GM21786 (cell line): ENCODE measurements around the gene RAD54L.
"Not testable (repeated sequence)": the region's sequence is repeated elsewhere in the genome, so short reads cannot be mapped to it uniquely, and the experiment has no call there.

Source experiments
- ATAC-seq: cut with Tn5 transposase; IDR thresholded peaks from one replicate; pipeline ENCODE4 v1.9.1; 2021; ENCODE audit not compliant: unreplicated experiment

RAD54L gene

DNA sequence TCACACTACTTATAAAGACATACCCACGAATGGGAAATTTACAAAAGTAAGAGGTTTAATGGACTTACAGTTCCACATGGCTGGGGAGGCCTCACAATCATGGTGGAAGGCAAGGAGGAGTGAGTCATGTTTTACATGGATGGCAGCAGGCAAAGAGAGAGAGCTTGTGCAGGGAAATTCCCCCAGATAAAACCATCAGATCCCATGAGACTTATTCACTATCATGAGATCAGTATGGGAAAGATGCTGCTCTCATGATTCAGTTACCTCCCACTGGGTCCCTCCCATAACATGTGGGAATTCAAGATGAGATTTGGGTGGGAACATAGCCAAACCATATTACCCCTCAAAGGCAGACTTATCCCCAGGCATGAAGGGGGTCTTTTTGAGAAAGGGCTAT, 8.7 kb upstream of the RAD54L start:
- not testable (repeated sequence) for ATAC-seq

DNA sequence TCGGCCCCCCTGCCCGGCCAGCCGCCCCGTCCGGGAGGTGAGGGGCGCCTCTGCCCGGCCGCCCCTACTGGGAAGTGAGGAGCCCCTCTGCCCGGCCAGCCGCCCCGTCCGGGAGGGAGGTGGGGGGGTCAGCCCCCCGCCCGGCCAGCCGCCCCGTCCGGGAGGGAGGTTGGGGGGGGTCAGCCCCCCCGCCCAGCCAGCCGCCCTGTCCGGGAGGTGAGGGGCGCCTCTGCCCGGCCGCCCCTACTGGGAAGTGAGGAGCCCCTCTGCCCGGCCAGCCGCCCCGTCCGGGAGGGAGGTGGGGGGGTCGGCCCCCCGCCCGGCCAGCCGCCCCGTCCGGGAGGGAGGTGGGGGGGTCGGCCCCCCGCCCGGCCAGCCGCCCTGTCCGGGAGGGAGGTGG, 5.8 kb upstream of the RAD54L start:
- ATAC-seq: not testable (repeated sequence)

DNA sequence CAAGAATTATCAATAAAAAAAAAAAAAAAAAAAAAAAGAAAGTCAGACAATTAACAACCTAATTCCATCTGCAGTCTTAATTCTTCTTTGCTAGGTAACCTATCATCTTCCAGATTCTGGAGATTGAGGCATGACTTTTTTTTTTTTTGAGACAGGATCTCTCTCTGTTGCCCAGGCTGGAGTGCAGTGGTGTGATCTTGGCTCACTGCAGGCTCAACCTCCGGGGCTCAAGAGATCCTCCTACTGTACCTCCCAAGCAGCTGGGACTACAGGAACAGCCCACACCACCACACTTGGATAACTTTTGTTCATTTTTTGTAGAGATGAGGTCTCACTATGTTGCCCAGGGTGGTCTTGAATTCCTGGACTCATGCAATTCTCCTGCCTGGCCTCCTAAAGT, 4.6 kb upstream of the RAD54L start:
- no peak for ATAC-seq

DNA sequence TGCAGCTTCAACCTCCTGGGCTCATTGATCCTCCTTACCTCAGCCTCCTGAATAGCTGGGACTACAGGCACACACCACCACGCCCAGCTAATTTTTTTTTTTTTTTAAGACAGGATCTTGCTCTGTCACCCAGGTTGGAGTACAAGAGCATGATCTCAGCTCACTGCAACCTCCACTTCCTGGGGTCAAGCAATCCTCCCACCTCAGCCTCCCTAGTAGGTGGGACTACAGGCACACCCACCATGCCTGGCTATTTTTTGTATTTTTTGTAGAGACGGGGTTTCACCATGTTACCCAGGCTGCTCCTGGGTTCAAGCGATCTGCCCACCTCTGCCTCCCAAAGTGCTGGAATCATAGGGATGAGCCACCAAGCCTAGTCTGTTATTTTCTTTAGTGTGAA, 3.7 kb upstream of the RAD54L start:
- not testable (repeated sequence) for ATAC-seq

DNA sequence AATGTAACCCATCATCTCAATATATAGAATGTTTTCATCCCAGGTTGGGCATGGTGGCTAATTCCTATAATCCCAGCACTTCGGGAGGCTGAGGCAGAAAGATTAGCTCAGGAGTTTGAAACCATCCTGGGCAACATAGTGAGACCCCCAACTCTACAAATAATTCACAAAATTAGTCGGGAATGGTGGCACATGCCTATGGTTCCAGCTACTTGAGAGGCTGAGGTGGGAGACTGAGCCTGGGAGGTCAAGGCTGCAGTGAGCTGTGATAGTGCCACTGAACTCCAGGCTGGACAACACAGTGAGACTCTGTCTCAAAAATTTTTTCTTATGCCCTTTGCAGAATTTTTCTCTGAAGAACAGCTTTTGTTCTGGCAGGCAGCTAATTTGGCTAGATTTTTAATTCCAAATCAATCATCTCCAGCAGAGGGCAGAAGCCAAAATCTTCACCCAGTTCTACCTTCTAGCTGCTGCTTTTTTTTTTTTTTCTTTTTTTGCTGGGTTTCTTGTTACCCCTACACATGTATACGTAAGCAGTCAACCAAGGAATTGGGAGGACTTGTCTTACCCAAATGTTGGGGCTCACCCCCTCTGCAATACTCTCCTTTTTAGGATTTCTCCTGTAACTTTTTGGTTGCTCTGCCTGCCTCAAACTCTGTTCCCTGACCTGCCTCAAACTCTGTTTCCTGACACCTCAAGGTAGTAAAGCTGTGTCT, 2.7 kb upstream of the RAD54L start:
- no peak for ATAC-seq

DNA sequence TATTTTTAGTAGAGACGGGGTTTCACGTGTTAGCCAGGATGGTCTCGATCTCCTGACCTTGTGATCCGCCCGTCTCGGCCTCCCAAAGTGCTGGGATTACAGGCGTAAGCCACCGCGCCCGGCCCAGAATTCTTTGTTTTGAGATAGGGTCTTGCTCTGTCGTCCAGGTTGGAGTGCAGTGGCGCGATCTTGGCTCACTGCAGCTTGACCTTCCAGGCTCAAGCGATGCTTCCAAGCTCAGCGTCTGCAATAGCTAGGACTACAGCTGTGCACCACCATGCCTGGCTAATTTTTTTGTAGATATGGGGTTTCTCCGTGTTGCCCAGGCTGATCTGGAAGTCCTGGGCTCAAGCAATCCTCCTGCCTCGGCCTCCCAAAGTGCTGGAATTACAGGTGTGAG, 1.4 kb upstream of the RAD54L start:
- not testable (repeated sequence) for ATAC-seq

DNA sequence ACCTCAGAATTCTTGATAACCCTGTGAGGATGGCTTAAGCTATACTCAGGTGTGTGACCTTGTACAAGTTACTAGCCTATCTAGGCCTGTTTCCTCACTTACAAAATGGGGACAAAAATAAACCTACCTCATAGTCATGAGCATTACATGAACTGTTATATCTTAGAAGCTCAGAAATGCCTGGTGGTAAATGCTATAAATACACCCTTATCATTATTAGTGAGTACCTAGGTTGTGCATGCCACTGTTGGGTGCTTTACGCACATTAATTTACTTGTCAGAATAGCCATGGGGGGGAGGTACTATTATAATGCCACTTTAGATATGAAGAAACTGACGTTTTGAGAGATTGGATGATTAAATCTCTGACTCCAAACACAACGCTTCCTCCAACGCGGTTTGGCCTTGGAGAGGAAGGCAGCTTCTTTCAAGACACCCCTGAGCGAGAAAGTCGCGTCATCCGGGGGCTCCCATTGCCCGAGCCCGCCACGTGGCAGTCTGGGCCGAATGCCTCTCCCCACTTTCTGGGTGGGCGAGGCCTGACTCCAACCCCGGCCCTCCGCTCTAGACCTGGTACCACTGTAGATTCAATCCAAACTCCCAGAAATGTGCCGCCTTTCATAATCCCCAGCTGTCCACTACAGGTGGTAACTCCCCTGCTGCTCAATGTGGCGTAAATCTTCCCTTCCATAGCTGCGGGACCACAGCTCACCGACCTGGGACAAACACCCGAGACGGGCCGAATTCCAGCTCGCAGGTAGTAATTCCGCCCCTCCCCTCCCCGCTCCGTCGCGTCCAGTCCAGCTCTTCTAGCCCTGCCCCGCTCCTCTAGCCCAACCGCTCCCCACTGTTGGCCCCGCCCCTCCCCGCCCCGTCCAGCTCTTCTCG, 771 bp upstream of the RAD54L start:
- ATAC-seq: peak; percentile 39

DNA sequence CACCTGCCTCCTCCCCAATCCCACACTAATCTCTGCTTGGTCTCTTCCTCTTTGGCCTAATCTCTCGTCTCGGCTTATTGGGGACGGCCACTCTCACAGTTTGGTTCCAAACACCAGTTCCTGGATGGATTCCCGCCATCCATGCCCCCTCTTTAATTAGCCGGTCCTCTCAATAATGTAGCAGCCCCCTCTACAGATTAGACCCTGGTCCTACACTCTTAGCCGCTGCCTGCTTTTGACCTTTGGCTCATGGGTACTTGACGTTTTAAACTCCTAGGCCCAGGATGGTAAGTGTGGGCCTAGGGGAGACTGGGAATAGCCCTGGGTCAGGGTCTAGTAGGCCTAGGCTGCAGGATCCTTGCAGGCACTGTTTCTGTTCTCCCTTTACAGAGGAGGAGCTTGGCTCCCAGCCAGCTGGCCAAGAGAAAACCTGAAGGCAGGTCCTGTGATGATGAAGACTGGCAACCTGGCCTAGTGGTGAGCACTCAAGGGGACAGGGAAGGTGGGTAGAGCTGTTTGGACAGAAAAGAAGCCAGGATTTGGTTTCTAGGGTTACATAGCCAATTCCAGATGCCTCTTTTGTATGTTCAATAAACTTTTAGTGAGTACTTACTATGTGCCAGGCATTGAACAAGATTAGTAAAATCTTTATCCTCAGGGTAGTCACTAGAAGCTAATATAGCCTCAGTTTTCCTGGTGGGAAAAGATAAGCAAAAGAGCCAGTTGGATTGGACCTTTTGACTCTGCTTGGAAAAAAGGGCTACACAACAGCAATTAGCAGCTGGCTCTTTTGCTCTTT, 758 bp downstream of the RAD54L start:
- no peak for ATAC-seq

DNA sequence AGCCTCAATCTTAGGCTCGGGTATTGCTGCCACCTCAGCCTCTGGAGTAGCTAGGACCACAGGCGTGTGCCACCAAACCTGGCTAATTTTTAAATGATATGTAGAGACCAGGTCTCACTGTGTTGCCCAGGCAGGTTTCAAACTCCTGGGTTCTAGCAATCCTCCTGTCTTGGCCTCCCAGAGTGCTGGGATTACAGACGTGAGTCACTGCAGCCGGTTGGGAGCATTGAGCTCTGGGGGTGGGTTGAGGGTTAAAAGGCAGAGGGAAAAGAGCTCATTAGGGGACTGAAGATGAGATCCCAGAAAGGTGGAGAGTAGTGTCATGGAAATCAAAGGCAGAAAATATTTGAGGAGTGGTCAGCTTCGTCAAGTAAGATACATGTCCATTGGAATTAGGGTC, 7.1 kb downstream of the RAD54L start:
- ATAC-seq: no peak

DNA sequence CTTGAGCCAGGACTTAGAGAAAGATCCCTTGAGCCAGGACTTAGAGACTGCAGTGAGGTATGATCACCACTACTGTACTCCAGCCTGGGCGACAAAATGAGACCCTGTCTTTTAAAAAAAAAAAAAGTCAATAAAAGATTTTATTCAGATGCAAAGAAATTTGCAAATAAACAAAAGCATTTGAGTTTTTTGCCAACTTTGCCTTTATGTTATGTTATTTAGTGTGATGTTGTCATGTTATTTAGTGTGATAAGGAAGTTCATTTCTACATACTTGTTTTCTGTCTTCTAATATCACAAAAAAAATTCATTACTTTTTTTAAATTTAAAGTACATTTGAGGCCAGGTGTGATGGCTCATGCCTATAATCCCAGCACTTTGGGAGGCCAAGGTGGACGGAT, 9.0 kb downstream of the RAD54L start:
- no peak for ATAC-seq

DNA sequence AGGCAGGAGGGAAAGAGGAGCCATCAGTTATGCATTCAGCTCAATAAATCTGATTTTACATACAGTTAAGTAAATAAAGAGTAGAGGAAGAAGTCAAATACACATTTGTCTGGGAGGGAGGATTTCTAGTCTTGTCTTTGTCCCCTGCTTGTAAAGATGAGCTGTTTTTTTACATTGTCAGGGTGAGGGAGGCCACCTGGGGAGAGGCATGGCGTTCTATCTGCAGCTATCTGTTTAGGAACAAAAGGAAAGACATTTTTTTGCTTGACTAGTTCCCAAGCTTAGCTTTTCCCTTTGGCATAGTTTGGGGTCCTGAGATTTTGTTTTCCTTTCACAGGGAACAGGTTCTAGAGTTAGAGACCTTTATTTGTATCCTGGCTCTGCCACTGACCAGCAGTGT, 14.9 kb downstream of the RAD54L start:
- no peak for ATAC-seq

DNA sequence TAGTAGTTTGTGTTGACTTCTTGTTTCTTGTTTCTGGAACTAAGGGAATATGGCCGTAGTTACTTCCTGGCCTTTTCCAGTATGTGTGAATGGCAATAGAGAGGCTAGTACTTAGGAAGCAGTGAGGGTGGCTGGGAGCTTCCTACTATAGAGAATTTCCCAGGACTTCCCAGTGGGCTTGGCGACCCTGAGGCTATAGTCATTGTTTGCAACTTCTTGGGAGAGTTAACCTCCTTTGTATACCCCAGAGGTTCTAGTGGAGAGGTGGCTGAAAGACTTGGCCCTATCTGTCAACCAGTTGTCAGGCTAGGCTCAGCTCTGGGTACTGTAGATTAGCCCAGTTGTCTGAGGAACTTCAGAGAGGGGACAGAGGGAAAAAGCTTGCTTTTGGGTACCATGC, 15.6 kb downstream of the RAD54L start:
- no peak for ATAC-seq

DNA sequence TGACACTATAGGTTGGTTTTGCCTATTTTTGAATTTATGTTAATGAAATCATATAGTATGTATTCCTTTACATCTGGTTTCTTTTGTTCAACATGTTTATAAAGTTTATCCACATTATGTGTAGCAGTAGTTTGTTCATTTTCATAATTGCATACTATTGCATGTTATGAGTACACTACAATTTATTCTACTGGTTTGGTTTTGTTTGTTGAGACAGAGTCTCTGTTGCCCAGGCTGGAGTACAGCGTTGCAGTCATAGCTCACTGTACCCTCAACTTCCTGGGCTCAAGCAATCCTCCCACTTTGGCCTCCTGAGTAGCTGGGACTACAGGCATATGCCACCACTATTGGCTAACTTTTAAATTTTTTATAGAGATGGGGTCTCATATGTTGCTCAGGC, 21.0 kb downstream of the RAD54L start:
- no peak for ATAC-seq

DNA sequence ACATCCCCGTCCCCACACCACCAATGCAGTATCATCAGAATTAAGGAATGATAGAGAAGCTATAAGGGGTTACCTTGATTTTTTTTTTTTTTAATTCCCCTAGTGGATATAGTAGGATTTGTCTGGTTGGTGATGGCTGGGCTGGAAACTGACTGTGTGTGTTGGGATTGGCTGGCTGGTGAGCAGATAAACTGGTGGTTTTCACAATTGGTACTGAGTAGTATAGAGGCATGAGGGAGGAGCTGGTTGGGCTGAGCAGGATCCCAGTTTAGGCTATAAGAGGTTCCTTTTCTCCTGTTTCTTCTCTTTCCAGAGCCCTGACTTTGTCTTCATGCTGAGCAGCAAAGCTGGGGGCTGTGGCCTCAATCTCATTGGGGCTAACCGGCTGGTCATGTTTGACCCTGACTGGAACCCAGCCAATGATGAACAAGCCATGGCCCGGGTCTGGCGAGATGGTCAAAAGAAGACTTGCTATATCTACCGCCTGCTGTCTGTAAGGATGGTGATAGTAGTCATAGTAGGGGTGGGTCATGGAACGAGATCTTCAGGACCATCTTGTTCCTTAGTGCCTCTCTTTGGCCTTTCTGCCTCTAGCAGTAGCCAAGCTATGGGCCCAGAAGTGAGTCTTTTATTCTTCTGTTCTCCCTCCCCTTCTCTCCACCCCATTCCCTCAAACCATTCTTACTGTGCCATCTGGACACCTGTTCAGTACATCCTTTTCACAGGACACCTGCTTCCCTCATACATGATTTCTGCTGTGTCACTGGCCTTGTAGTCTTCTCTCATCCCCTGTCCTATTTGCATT, 26.9 kb downstream of the RAD54L start:
- ATAC-seq: no peak

DNA sequence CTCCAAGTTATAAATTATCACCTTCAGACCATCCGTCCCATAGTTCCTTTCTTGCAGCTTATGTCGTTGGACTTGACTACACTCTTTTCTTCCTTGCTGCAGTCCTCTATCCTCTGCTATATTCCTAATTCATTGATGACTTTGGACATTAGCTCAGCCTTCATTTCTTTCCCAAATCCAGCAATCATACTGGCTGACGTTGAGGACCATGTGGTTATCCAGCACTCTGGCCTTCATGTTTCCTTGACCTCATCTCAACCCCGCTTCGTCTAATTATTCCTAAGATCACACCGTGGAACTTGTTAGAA, 27.4 kb downstream of the RAD54L start:
- ATAC-seq: no peak

DNA sequence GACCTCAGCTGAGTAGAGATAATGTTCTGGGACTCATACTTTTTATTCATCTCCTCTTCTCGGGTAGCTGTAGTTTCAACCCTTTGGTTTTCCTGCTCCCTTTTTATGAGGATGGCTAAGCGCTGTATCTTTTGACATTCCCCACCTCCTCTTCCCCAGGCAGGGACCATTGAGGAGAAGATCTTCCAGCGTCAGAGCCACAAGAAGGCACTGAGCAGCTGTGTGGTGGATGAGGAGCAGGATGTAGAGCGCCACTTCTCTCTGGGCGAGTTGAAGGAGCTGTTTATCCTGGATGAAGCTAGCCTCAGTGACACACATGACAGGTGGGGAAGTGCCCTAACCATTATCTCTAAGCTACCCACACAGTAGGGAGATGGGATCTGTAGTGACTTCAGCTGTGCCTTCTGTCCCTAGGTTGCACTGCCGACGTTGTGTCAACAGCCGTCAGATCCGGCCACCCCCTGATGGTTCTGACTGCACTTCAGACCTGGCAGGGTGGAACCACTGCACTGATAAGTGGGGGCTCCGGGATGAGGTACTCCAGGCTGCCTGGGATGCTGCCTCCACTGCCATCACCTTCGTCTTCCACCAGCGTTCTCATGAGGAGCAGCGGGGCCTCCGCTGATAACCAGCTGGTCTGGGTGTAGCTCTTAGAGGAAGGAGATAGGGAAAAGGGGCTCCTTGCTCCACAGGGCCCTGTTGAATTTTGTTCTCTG, 30.3 kb downstream of the RAD54L start:
- ATAC-seq: no peak

DNA sequence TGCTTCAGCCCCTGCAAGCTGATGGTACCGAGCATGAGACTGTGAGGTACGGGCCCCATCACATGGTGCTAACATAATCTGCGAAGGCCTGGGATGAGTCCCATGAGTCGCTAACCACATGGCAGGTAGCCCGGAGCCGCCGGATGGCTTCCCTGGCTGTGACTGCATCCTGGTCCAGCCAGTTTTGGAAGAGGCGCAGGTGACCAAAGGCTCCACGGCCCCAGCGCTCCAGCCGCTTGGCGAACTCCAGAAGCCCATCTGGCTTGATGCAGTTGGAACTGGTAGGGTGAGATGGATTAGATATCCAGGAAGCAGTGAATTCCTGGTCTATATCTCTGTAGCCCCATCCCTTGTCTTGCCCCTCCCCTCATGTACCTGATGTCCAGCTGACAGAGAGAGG, 31.2 kb downstream of the RAD54L start:
- no peak for ATAC-seq

DNA sequence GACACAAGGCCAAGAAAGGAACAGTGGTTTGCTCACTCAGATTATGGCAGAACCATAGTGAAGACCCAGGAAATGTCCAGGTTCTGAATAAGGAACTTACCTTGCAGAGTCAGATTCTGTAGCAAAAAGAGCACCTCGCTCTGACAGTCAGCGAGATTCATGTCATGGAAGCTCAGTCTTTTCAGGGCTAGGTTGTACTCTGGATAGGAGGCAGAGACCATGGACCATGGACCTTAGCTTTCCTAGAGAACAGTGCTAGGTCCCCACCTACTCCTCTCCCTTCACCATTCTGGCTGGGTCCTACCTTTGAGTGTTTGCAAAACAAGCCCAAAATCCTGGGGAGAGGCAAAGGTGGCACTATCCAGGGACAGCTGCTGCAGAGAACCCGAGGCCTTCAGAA, 32.5 kb downstream of the RAD54L start:
- no peak for ATAC-seq

DNA sequence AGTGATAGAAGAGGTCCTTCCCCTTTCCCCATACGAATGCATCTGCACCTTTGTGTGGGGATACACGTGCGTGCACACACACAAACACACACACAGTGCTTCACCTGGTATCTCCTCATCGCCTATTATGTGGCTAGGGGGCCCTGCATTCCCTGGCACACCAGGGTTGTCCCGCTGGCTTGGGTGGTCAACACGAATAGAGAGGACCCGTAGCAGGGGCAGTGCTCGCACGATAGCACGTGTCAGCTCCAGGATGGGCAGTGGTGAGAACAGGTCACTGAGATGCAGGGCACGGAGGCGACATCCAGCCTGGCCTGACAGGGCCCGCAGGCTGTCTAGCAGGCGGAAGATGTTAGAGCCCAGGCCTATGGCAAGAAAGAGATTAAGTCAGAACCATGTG, 33.5 kb downstream of the RAD54L start:
- no peak for ATAC-seq

DNA sequence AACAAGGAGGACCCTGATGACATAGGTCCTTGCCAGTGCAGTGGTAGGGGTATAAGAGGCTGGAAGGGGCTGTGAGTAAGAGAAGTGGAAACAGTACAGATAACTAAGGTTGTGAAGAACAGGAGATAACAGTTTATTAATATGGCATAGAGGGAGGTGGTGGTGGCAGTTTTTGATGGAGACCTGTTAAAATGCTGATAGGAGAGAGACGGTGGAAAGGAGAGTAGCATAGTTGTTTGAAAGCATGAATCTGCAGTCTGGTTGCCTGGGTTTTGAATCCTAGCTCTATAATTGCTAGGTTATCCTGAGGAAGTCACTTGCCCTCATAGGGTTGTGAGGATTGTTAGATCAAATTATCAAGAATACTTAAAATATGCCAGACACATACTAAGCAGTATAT, 36.5 kb downstream of the RAD54L start:
- no peak for ATAC-seq
